Smooth muscle cell (in vitro differentiated cells): ENCODE results near the gene PDE4D. TPM values are rescaled to one million over a fixed set of nuclear protein-coding genes. Genes with fewer than 3 reads are reported as not detected.
A peak's percentile ranks its signal among the peaks of the same experiment; 100 is the strongest.
"Not testable (repeated sequence)": the region's sequence is repeated elsewhere in the genome, so short reads cannot be mapped to it uniquely, and the experiment has no call there.

Experiments used
- DNase-seq: peaks from one replicate; lab custom pipeline; 2025; ENCODE audit not compliant: unreplicated experiment; lab: John Stamatoyannopoulos, UW
- H2AFZ ChIP-seq: fragments of 200-600 bp; sonication (generic); 2 replicates; pipeline ENCODE4 v1.6.0; 2016; ENCODE audit warnings: antibody characterized with exemption, low read depth, mild to moderate bottlenecking
- H3F3A ChIP-seq: fragments of 200-600 bp; sonication (generic); 2 replicates; pipeline ENCODE4 v1.6.0; 2017; ENCODE audit warnings: antibody characterized with exemption, low read depth
- H3K27ac ChIP-seq: fragments of 200-600 bp; sonication (generic); 2 replicates; pipeline ENCODE4 v1.5.1; 2016; ENCODE audit warnings: low read depth, mild to moderate bottlenecking
- H3K27me3 ChIP-seq: fragments of 200-600 bp; sonication (generic); 2 replicates; pipeline ENCODE4 v1.6.1; 2016; ENCODE audit warnings: low read depth, mild to moderate bottlenecking
- H3K36me3 ChIP-seq: fragments of 200-600 bp; sonication (generic); 2 replicates; pipeline ENCODE4 v1.5.1; 2016; ENCODE audit warnings: low read depth
- H3K4me1 ChIP-seq: fragments of 200-600 bp; sonication (generic); 2 replicates; pipeline ENCODE4 v1.5.1; 2016; ENCODE audit warnings: low read depth
- H3K4me2 ChIP-seq: fragments of 200-600 bp; sonication (generic); 2 replicates; pipeline ENCODE4 v1.6.0; 2016; ENCODE audit warnings: mild to moderate bottlenecking
- H3K4me3 ChIP-seq: fragments of 200-600 bp; sonication (generic); 2 replicates; pipeline ENCODE4 v1.5.1; 2016; ENCODE audit warnings: mild to moderate bottlenecking
- H3K79me2 ChIP-seq: fragments of 200-600 bp; sonication (generic); 2 replicates; pipeline ENCODE4 v1.6.0; 2016; ENCODE audit warnings: low read depth, mild to moderate bottlenecking
- H3K9ac ChIP-seq: fragments of 200-600 bp; sonication (generic); 2 replicates; pipeline ENCODE4 v1.6.0; 2016; ENCODE audit warnings: low read depth
- H3K9me3 ChIP-seq: fragments of 200-600 bp; sonication (generic); replicated peaks from 2 replicates; pipeline ENCODE4 v1.5.1; 2016; ENCODE audit warnings: low read depth
- H4K20me1 ChIP-seq: fragments of 200-600 bp; sonication (generic); 2 replicates; pipeline ENCODE4 v1.6.0; 2016; ENCODE audit warnings: low read depth
- WGBS: methylation state at CpG from one replicate; pipeline ENCODE4 v1.1.7; 2016; ENCODE audit warnings: low lambda C conversion rate; 5-methylcytosine and 5-hydroxymethylcytosine counted together
- polyA plus RNA-seq: library from polyadenylated mRNA; unstranded; fragments of >200 nt; fragmentation: Nextera tagmentation; extraction: Ambion mirVana; gene quantifications from 2 replicates; pipeline ENCODE4 v1.2.1, GENCODE V29; 2016
- total RNA-seq: library from RNA; depleted of rRNA; stranded (reverse); fragments of >200 nt; gene quantifications from 2 replicates; pipeline ENCODE4 v1.2.3, GENCODE V29; 2014
- TF ChIP-seq, protein P1 (sequence below): fragments of 200-600 bp; sonication (generic); IDR thresholded peaks from 2 replicates; pipeline ENCODE4 v1.5.1; 2017; ENCODE audit warnings: borderline replicate concordance, mild to moderate bottlenecking, antibody characterized with exemption; ENCODE audit not compliant: insufficient read depth, poor library complexity, severe bottlenecking

Gene PDE4D
- total and polyA plus RNA-seq, 2 experiments from 2014 or later, result 16.4 to 61.0 TPM

DNA sequence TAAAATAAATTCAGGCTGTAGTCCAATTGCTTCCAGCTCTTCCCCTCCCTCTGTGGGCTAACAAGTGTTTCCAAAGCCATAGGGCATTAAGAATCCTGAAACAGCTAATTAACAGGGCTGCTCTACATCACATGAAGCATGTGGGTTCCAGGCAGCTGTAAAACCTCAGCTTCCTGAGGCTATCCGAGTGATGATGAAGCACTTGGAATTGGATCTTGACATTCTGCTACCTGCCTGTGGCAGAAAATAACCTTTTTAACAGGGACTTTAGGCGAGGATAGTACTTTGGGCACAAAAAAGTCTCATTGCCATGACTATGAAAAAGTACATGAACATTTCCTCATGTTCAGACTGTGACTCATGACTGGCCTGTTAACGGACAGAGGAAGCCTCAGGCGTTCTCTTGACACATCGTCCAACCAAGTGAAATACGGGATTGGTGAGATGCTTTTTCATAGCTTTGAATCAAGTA lies 107.2 kb downstream of the PDE4D start:
- TF ChIP-seq, protein P1, sequence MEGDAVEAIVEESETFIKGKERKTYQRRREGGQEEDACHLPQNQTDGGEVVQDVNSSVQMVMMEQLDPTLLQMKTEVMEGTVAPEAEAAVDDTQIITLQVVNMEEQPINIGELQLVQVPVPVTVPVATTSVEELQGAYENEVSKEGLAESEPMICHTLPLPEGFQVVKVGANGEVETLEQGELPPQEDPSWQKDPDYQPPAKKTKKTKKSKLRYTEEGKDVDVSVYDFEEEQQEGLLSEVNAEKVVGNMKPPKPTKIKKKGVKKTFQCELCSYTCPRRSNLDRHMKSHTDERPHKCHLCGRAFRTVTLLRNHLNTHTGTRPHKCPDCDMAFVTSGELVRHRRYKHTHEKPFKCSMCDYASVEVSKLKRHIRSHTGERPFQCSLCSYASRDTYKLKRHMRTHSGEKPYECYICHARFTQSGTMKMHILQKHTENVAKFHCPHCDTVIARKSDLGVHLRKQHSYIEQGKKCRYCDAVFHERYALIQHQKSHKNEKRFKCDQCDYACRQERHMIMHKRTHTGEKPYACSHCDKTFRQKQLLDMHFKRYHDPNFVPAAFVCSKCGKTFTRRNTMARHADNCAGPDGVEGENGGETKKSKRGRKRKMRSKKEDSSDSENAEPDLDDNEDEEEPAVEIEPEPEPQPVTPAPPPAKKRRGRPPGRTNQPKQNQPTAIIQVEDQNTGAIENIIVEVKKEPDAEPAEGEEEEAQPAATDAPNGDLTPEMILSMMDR, result no peak
- H4K20me1 ChIP-seq, result no peaks in the 10 kb centered on the region
- H3K9ac ChIP-seq, result peak overlapping the region; percentile 83
- peaks cover 9% of the 10 kb centered on the region for H3F3A ChIP-seq
- WGBS, result 4% methylated on average over 6 of the region's 6 CpGs
- H3K36me3 ChIP-seq, result no peaks in the 10 kb centered on the region
- no peaks in the 10 kb centered on the region for H3K9me3 ChIP-seq
- no peak overlapping the region for H2AFZ ChIP-seq
- H3K4me3 ChIP-seq, result no peak overlapping the region
- H3K27me3 ChIP-seq, result no peaks in the 10 kb centered on the region
- H3K4me2 ChIP-seq, result peak overlapping the region; percentile 69
- H3K4me1 ChIP-seq, result peaks cover 4% of the 10 kb centered on the region
- no peaks in the 10 kb centered on the region for H3K79me2 ChIP-seq
- no peak for DNase-seq
- peak overlapping the region; percentile 97 for H3K27ac ChIP-seq

DNA sequence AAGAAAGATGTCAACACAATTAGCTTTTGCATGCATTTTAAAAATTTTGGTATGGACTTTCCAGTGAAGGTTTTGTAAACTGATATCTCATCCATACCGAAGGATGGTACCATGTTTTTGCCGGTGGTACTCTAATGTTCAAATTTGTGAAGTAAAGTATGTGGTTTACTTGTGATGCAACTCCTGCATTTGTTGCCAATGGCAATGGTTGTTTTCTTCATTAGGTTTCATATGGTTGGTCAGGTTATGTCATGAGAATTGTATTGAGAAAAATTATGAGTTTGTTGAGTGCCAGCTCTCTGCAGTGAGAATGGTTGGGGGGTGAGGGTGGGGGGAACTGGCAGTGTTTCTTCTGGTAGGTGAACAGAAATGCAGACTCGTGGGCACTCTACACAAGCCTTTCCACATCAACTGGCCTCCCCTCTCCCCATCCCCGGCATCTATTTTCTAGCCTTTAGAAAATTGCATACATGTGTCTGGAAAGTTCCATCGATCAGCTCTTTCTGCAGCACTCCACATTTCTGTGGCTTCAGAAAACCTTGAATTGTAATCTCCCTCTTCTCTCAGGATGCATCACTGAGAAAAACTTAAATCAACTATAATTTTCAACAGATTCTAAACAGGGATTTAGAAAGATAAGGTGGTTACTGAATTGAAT lies 107.7 kb downstream of the PDE4D start:
- TF ChIP-seq, protein P1, result no peak
- Histone ChIP-seq H3K4me2 (peak overlapping the region; percentile 69), H3K27me3 (no peaks in the 10 kb centered on the region), H4K20me1 (no peaks in the 10 kb centered on the region), H3K9me3 (no peaks in the 10 kb centered on the region), H3K4me3 (no peak overlapping the region), H3K4me1 (peaks cover 4% of the 10 kb centered on the region), H2AFZ (no peak overlapping the region), H3K36me3 (no peaks in the 10 kb centered on the region), H3K9ac (peak overlapping the region; percentile 83), H3K27ac (peak overlapping the region; percentile 97), H3K79me2 (no peaks in the 10 kb centered on the region), H3F3A (peaks cover 9% of the 10 kb centered on the region)
- 64% methylated on average over 5 of the region's 5 CpGs for WGBS
- DNase-seq, result no peak

DNA sequence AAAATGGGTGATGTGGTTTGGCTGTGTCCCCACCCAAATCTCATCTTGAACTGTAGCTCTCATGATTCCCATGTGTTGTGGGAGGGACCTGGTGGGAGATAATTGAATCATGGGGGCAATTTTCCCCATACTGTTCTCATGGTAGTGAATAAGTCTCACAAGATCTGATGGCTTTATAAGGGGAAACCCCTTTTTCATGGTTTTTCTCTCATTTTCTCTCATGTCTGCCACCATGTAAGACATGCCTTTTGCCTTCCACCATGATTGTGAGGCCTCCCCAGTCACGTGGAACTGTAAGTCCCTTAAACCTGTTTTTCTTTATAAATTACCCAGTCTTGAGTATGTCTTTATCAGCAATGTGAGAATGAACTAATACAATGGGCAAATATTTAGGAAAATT lies 108.8 kb downstream of the PDE4D start:
- H3K27ac ChIP-seq, H3K9ac ChIP-seq, DNase-seq, H3K9me3 ChIP-seq, H3K36me3 ChIP-seq, H4K20me1 ChIP-seq, H3K4me2 ChIP-seq, H3F3A ChIP-seq, H2AFZ ChIP-seq, H3K4me3 ChIP-seq, H3K27me3 ChIP-seq, H3K4me1 ChIP-seq, H3K79me2 ChIP-seq: not testable (repeated sequence)
- 90% methylated on average over 1 of the region's 1 CpG for WGBS

DNA sequence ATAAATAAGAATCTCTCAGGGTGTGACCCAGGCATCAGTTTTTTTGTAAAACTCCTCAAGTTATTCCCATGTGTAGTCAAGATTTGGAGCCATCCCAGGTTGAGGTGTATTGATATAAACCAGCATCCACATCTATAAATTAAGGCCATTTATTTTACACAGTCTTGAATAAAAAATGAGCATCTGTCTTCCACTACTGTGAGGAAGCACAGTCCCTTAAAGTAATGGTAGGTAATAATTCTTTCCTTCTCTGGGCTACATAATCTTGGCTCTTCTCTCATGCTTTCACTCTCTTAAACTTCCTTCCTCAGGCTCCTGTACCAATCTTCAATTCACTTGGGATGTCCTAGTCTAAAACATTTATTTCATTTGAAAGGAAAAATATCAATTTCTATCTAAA lies 110.3 kb downstream of the PDE4D start:
- Histone ChIP-seq H4K20me1 (no peaks in the 10 kb centered on the region), H2AFZ (no peak overlapping the region), H3K9ac (no peak overlapping the region), H3K4me3 (no peak overlapping the region), H3K4me1 (peaks cover 4% of the 10 kb centered on the region), H3K9me3 (no peaks in the 10 kb centered on the region), H3K27ac (no peak overlapping the region), H3K79me2 (no peaks in the 10 kb centered on the region), H3K4me2 (no peak overlapping the region), H3K36me3 (no peaks in the 10 kb centered on the region), H3K27me3 (no peaks in the 10 kb centered on the region), H3F3A (peaks cover 9% of the 10 kb centered on the region)
- TF ChIP-seq, protein P1, result no peak
- no peak for DNase-seq
